ENCODE results near the gene CCL16. TPM values are rescaled to one million over a fixed set of nuclear protein-coding genes. Genes with fewer than 3 reads are reported as not detected.

The CCL16 gene
- total and polyA plus RNA-seq, 2 of the 8 experiments (the other 6 are each of a cell fraction or from before 2014, with no cell fraction given): not detected

- Histone ChIP-seq H3K56ac (replicated peaks; ENCODE audit: insufficient read length, low read depth, low read length) (no peak overlapping the region), H3K14ac (ENCODE audit: insufficient read length) (no peak overlapping the region), H3K4me3 (ENCODE audit: extremely low read depth in 1 of 4, insufficient read depth in 2 of 4, low read depth in 3 of 4, low read length in 4 of 4) (no peak overlapping the region), H2BK120ac (replicated peaks; ENCODE audit: low read depth, low read length) (no peak overlapping the region), H3K23me2 (ENCODE audit: low read depth, low read length) (no peaks in the 10 kb centered on the region), H3K27ac (ENCODE audit: low read depth, low read length) (no peak overlapping the region), H3K36me3 (ENCODE audit: control insufficient read depth in 2 of 4, insufficient read depth in 4 of 4, low read length in 3 of 4) (no peaks in the 10 kb centered on the region), H3K4me2 (ENCODE audit: insufficient read depth in 1 of 2, low read depth in 2 of 2, low read length in 2 of 2) (no peak overlapping the region), H2BK15ac (ENCODE audit: low read length) (no peak overlapping the region), H4K5ac (ENCODE audit: insufficient read length, low read depth, low read length) (no peak overlapping the region), H3K9me3 (ENCODE audit: insufficient read depth in 2 of 2, low read depth in 1 of 2, low read length in 1 of 2) (peaks cover 22 to 41% of the 10 kb centered on the region in 2 experiments), H2BK20ac (ENCODE audit: low read length) (no peak overlapping the region), H3K23ac (ENCODE audit: insufficient read length) (no peak overlapping the region), H4K8ac (ENCODE audit: extremely low read depth, insufficient read depth, low read length) (no peak overlapping the region), H3K4ac (replicated peaks; ENCODE audit: insufficient read length, low read depth, low read length) (no peak overlapping the region), H4K20me1 (replicated peaks in 1 of 2; ENCODE audit: control insufficient read depth in 1 of 2, insufficient read depth in 2 of 2, low read length in 2 of 2) (no peaks in the 10 kb centered on the region), H3K4me1 (replicated peaks in 1 of 4; ENCODE audit: control insufficient read depth in 3 of 4, insufficient read depth in 4 of 4, low read length in 3 of 4) (no peaks in the 10 kb centered on the region), H2BK5ac (ENCODE audit: low read depth, low read length) (no peak overlapping the region), H2BK12ac (ENCODE audit: low read depth, low read length) (no peak overlapping the region), H2AFZ (ENCODE audit: low read length) (no peak overlapping the region), H3K18ac (ENCODE audit: extremely low read depth, low read length) (no peak overlapping the region), H2AK5ac (ENCODE audit: low read depth, low read length) (no peak overlapping the region), H4K91ac (replicated peaks; ENCODE audit: insufficient read length, low read length) (no peak overlapping the region), H3K9ac (replicated peaks in 1 of 4; ENCODE audit: extremely low read depth in 1 of 4, low read depth in 3 of 4, low read length in 3 of 4) (no peak overlapping the region), H3K79me2 (ENCODE audit: control insufficient read depth in 1 of 2, insufficient read depth in 2 of 2, low read length in 2 of 2) (no peaks in the 10 kb centered on the region), H3K27me3 (replicated peaks in 1 of 4; ENCODE audit: control insufficient read depth in 3 of 4, extremely low read depth in 1 of 4, insufficient read depth in 3 of 4, low read length in 3 of 4) (no peaks in the 10 kb centered on the region; a peak in 1 of 7 replicates), H3K79me1 (ENCODE audit: low read depth, low read length) (no peaks in the 10 kb centered on the region)
- FAIRE-seq (no peak), DNase-seq (ENCODE audit: low read depth in 1 of 2, low spot score in 2 of 2) (no peak)
- TF ChIP-seq MAFK (IDR thresholded peaks at IDR 0.05; ENCODE audit: low read depth, low read length) (no peak), CHD1 (IDR thresholded peaks at IDR 0.05; ENCODE audit: low read depth, low read length) (no peak), RXRA (IDR thresholded peaks at IDR 0.05; ENCODE audit: insufficient read depth, low read depth, low read length) (no peak), RAD21 (IDR thresholded peaks at IDR 0.05 in 1 of 2, conservative IDR thresholded peaks at IDR 0.05 in 1 of 2; ENCODE audit: low read depth in 2 of 2, low read length in 2 of 2) (no peak), RFX5 (IDR thresholded peaks at IDR 0.05; ENCODE audit: borderline replicate concordance, low read depth, low read length) (no peak)
- 89% methylated on average over 2 of the region's 2 CpGs; no CpG with 5 or more reads in 1 of the 2 experiments for WGBS, 2 experiments (ENCODE audit: extremely low coverage in 1 of 2, insufficient coverage in 1 of 2, insufficient read length in 1 of 2, insufficient replicate concordance in 2 of 2, low coverage in 1 of 2, low lambda C conversion rate in 2 of 2, missing lambda C conversion rate in 1 of 2)
- POLR2A ChIA-PET (ENCODE audit: partially characterized antibody): no interaction called here
- CTCF ChIA-PET (ENCODE audit: partially characterized antibody): interaction anchor here (2.5 kb wide), 1 partner anchor 14 kb away, joined by 5 read pairs; no protein-coding TSS in a partner anchor
These were observed 29.9 kb upstream of the CCL16 start for GRCh38 chr17:36011201-36011600.

Data from H1 (cell line).